ENCODE data around the gene SLC8A3. TPM values are rescaled to one million over a fixed set of nuclear protein-coding genes. Genes with fewer than 3 reads are reported as not detected.

Gene SLC8A3
- total RNA-seq, 1 donor from 2014 or later, result 0.49 TPM

- DNase-seq (ENCODE audit: extremely low spot score in 2 of 2), result no peak
- no peak for TF ChIP-seq CTCF (IDR thresholded peaks at IDR 0.05)
- TF ChIP-seq POLR2A (IDR thresholded peaks at IDR 0.05), result no peak
- TF ChIP-seq POLR2AphosphoS5 (IDR thresholded peaks at IDR 0.05; ENCODE audit: insufficient read depth in 1 of 2, low read depth in 1 of 2), result no peak
- Histone ChIP-seq H3K9me3 (no peaks in the 10 kb centered on the region), H3K27me3 (no peaks in the 10 kb centered on the region), H3K4me3 (no peak overlapping the region), H3K27ac (no peak overlapping the region), H3K4me1 (no peaks in the 10 kb centered on the region), H3K36me3 (no peaks in the 10 kb centered on the region)
- intact Hi-C loops (cut with DNase I), result no loop called here
These were observed 75.5 kb downstream of the SLC8A3 start for GRCh38 chr14:70113211-70113610.

GRCh38 chr14:70108419-70108818 is 80.3 kb downstream of the SLC8A3 start:
- TF ChIP-seq POLR2A (IDR thresholded peaks at IDR 0.05), result no peak
- TF ChIP-seq CTCF (IDR thresholded peaks at IDR 0.05), result no peak
- no peak for TF ChIP-seq POLR2AphosphoS5 (IDR thresholded peaks at IDR 0.05; ENCODE audit: insufficient read depth in 1 of 2, low read depth in 1 of 2)
- Histone ChIP-seq H3K4me1 (no peaks in the 10 kb centered on the region), H3K9me3 (no peaks in the 10 kb centered on the region), H3K36me3 (no peaks in the 10 kb centered on the region), H3K4me3 (no peak overlapping the region), H3K27me3 (no peaks in the 10 kb centered on the region), H3K27ac (no peak overlapping the region)
- intact Hi-C loops (cut with DNase I), result no loop called here
- no peak for DNase-seq (ENCODE audit: extremely low spot score in 2 of 2)

- H3K27me3 ChIP-seq, result no peaks in the 10 kb centered on the region
- H3K4me1 ChIP-seq, result no peaks in the 10 kb centered on the region
- H3K9me3 ChIP-seq, result no peaks in the 10 kb centered on the region
- no peaks in the 10 kb centered on the region for H3K36me3 ChIP-seq
- intact Hi-C loops (cut with DNase I), result no loop called here
- no peak for DNase-seq (ENCODE audit: extremely low spot score in 2 of 2)
- no peak overlapping the region for H3K27ac ChIP-seq
- no peak overlapping the region for H3K4me3 ChIP-seq
- TF ChIP-seq POLR2A (IDR thresholded peaks at IDR 0.05) (no peak), CTCF (IDR thresholded peaks at IDR 0.05) (no peak), POLR2AphosphoS5 (IDR thresholded peaks at IDR 0.05; ENCODE audit: insufficient read depth in 1 of 2, low read depth in 1 of 2) (no peak)
These were observed 81.4 kb downstream of the SLC8A3 start for GRCh38 chr14:70107309-70107708.

GRCh38 chr14:70100071-70100470 is 88.7 kb downstream of the SLC8A3 start:
- Histone ChIP-seq H3K27ac (no peak overlapping the region), H3K4me1 (no peaks in the 10 kb centered on the region), H3K36me3 (no peaks in the 10 kb centered on the region), H3K4me3 (no peak overlapping the region), H3K9me3 (no peaks in the 10 kb centered on the region), H3K27me3 (no peaks in the 10 kb centered on the region)
- intact Hi-C loops (cut with DNase I), result no loop called here
- TF ChIP-seq POLR2A (IDR thresholded peaks at IDR 0.05) (no peak), POLR2AphosphoS5 (IDR thresholded peaks at IDR 0.05; ENCODE audit: insufficient read depth in 1 of 2, low read depth in 1 of 2) (no peak), CTCF (IDR thresholded peaks at IDR 0.05) (no peak)
- no peak for DNase-seq (ENCODE audit: extremely low spot score in 2 of 2)

- no peak for DNase-seq (ENCODE audit: extremely low spot score in 2 of 2)
- H3K4me3 ChIP-seq, result no peak overlapping the region
These were observed 90.4 kb downstream of the SLC8A3 start for GRCh38 chr14:70098250-70098809.

More at GRCh38 chr14:70098250-70098809, 90.4 kb downstream of the SLC8A3 start:
- Histone ChIP-seq H3K27ac (no peak overlapping the region), H3K27me3 (no peaks in the 10 kb centered on the region), H3K36me3 (no peaks in the 10 kb centered on the region), H3K9me3 (no peaks in the 10 kb centered on the region), H3K4me1 (no peaks in the 10 kb centered on the region)
- TF ChIP-seq POLR2A (IDR thresholded peaks at IDR 0.05), result no peak
- no peak for TF ChIP-seq CTCF (IDR thresholded peaks at IDR 0.05)
- no peak for TF ChIP-seq POLR2AphosphoS5 (IDR thresholded peaks at IDR 0.05; ENCODE audit: insufficient read depth in 1 of 2, low read depth in 1 of 2)
- intact Hi-C loops (cut with DNase I), result no loop called here
